Measurements from ENCODE around the gene PAQR5.
"Not testable (repeated sequence)": the region's sequence is repeated elsewhere in the genome, so short reads cannot be mapped to it uniquely, and the experiment has no call there.

Gene PAQR5

DNA sequence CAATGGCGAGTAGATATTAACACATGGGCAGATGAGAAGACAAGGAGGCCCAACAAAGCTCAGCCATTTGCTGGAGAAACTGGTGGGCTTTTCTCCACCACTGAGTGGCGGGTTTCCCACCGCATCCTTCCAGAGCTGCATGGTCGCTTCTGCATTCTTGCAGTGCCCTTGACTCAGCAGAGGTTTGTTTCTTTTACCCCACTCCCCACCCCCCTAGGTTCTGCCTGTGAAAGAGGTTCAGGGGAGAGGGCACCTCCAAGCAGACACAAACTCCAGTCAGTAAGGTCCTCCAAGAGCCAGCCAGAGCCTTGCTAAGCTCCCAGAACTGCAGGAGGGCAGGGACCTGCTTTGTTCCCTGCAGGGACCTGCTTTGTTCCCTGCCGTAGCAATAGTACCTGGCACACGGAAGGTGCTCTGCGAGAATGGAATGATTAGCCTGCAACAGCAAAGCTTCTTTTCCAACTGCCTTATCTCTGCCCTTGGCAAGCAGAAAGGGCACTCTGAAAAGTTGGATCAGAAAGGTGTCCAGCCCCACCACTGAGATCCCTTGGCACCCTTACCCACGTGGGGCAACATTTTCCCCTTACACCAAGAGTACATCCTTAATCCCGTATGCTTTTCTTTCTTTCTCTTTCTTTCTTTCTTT, 1.4 kb downstream of the PAQR5 start:
- H3K9ac ChIP-seq (ENCODE audit: low read depth, low read length, poor library complexity, severe bottlenecking), result no peak overlapping the region
- H3K4me3 ChIP-seq (ENCODE audit: low read length, poor library complexity, severe bottlenecking), result no peak overlapping the region
- TF ChIP-seq EZH2phosphoT487 (IDR thresholded peaks at IDR 0.05; ENCODE audit: borderline replicate concordance), result no peak
- TF ChIP-seq, protein P1, sequence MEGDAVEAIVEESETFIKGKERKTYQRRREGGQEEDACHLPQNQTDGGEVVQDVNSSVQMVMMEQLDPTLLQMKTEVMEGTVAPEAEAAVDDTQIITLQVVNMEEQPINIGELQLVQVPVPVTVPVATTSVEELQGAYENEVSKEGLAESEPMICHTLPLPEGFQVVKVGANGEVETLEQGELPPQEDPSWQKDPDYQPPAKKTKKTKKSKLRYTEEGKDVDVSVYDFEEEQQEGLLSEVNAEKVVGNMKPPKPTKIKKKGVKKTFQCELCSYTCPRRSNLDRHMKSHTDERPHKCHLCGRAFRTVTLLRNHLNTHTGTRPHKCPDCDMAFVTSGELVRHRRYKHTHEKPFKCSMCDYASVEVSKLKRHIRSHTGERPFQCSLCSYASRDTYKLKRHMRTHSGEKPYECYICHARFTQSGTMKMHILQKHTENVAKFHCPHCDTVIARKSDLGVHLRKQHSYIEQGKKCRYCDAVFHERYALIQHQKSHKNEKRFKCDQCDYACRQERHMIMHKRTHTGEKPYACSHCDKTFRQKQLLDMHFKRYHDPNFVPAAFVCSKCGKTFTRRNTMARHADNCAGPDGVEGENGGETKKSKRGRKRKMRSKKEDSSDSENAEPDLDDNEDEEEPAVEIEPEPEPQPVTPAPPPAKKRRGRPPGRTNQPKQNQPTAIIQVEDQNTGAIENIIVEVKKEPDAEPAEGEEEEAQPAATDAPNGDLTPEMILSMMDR (conservative IDR thresholded peaks at IDR 0.05; ENCODE audit: low read length), result no peak
- no peak overlapping the region for H3K4me2 ChIP-seq (ENCODE audit: low read depth, low read length, poor library complexity, severe bottlenecking)
- H3K4me1 ChIP-seq (ENCODE audit: insufficient read depth, low read length, poor library complexity, severe bottlenecking), result no peaks in the 10 kb centered on the region
- H3K9me2 ChIP-seq (replicated peaks; ENCODE audit: low read depth, low read length), result no peaks in the 10 kb centered on the region
- H3K9me3 ChIP-seq (ENCODE audit: insufficient read depth, low read depth, low read length), result no peaks in the 10 kb centered on the region
- no peaks in the 10 kb centered on the region for H3K79me2 ChIP-seq (ENCODE audit: insufficient read depth, low read length)
- H3K27me3 ChIP-seq (ENCODE audit: insufficient read depth, low read length, poor library complexity, severe bottlenecking), result no peaks in the 10 kb centered on the region
- no peaks in the 10 kb centered on the region for H3F3A ChIP-seq (ENCODE audit: low read depth)
- H4K20me1 ChIP-seq (ENCODE audit: insufficient read depth, low read length, poor library complexity, severe bottlenecking), result no peaks in the 10 kb centered on the region
- H2AFZ ChIP-seq (ENCODE audit: low read length), result no peak overlapping the region
- H3K36me3 ChIP-seq (ENCODE audit: insufficient read depth, low read length), result no peaks in the 10 kb centered on the region

DNA sequence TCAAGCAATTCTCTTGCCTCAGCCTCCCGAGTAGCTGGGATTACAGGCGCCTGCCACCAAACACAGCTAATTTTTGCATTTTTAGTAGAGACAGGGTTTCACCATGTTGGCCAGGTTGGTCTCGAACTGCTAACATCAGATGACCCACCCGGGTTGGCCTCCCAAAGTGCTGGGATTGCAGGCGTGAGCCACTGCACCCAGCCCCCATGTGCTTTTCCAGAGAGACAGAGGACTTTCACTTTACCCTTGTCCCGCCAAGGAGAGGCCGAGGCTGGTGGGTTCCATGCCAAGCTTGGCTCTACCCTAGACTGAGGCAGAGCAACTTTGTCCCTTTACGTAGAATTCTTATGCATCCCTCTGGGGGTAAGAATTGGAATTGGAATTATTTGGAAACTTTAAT, 2.4 kb downstream of the PAQR5 start:
- not testable (repeated sequence) for H3F3A ChIP-seq (ENCODE audit: low read depth); H3K9ac ChIP-seq (ENCODE audit: low read depth, low read length, poor library complexity, severe bottlenecking); H2AFZ ChIP-seq (ENCODE audit: low read length); H3K36me3 ChIP-seq (ENCODE audit: insufficient read depth, low read length); H3K9me2 ChIP-seq (replicated peaks; ENCODE audit: low read depth, low read length); H3K9me3 ChIP-seq (ENCODE audit: insufficient read depth, low read depth, low read length); H3K4me3 ChIP-seq (ENCODE audit: low read length, poor library complexity, severe bottlenecking); H3K4me2 ChIP-seq (ENCODE audit: low read depth, low read length, poor library complexity, severe bottlenecking); H4K20me1 ChIP-seq (ENCODE audit: insufficient read depth, low read length, poor library complexity, severe bottlenecking); H3K79me2 ChIP-seq (ENCODE audit: insufficient read depth, low read length); H3K27me3 ChIP-seq (ENCODE audit: insufficient read depth, low read length, poor library complexity, severe bottlenecking); H3K4me1 ChIP-seq (ENCODE audit: insufficient read depth, low read length, poor library complexity, severe bottlenecking)

DNA sequence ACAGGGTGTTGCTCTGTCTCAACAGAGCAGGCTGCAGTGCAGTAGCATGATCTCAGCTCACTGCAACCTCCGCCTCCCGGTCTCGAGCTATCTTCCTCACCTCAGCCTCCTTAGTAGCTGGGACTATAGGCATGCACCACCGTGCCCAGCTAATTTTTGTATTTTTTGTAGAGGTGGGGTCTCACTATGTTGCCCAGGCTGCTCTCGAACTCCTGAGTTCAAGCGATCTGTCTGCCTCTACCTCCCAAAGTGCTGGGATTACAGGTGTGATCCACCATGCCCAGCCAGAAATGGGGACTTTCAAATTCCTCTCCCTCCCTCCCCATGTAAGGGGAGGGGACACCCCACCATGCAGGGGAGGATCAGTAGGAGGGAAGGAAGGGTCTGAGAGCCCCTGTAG, 3.4 kb downstream of the PAQR5 start:
- not testable (repeated sequence) for H3K4me2 ChIP-seq (ENCODE audit: low read depth, low read length, poor library complexity, severe bottlenecking); H3K9me2 ChIP-seq (replicated peaks; ENCODE audit: low read depth, low read length); H3F3A ChIP-seq (ENCODE audit: low read depth); H2AFZ ChIP-seq (ENCODE audit: low read length); H3K4me3 ChIP-seq (ENCODE audit: low read length, poor library complexity, severe bottlenecking); H3K4me1 ChIP-seq (ENCODE audit: insufficient read depth, low read length, poor library complexity, severe bottlenecking); H3K36me3 ChIP-seq (ENCODE audit: insufficient read depth, low read length); H4K20me1 ChIP-seq (ENCODE audit: insufficient read depth, low read length, poor library complexity, severe bottlenecking); H3K27me3 ChIP-seq (ENCODE audit: insufficient read depth, low read length, poor library complexity, severe bottlenecking); H3K9me3 ChIP-seq (ENCODE audit: insufficient read depth, low read depth, low read length); H3K79me2 ChIP-seq (ENCODE audit: insufficient read depth, low read length); H3K9ac ChIP-seq (ENCODE audit: low read depth, low read length, poor library complexity, severe bottlenecking)

DNA sequence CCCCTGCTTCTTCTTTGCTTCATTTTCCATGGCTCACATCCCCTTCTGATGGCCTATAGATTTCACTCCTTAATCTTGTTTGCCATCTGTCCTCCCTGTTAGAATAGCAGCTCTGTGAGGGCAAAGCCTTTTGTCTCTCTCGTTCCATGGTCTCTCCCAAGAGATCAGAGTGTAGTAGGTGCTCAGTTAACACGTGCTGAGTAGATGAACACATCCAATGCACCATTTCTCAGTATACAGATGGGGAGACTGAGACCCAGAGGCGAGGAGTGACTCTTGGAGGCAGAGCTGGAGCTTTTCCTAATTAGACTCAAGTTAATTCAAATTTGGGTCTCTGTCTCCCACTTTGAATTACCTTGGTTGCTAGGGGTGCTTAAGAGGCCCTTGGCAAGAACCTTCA, 4.2 kb downstream of the PAQR5 start:
- no peaks in the 10 kb centered on the region for H3K4me1 ChIP-seq (ENCODE audit: insufficient read depth, low read length, poor library complexity, severe bottlenecking)
- no peak overlapping the region for H3K9ac ChIP-seq (ENCODE audit: low read depth, low read length, poor library complexity, severe bottlenecking)
- no peaks in the 10 kb centered on the region for H3F3A ChIP-seq (ENCODE audit: low read depth)
- H3K36me3 ChIP-seq (ENCODE audit: insufficient read depth, low read length), result no peaks in the 10 kb centered on the region
- no peaks in the 10 kb centered on the region for H3K9me3 ChIP-seq (ENCODE audit: insufficient read depth, low read depth, low read length)
- H3K4me2 ChIP-seq (ENCODE audit: low read depth, low read length, poor library complexity, severe bottlenecking), result no peak overlapping the region
- no peak overlapping the region for H3K4me3 ChIP-seq (ENCODE audit: low read length, poor library complexity, severe bottlenecking)
- no peaks in the 10 kb centered on the region for H3K9me2 ChIP-seq (replicated peaks; ENCODE audit: low read depth, low read length)
- no peaks in the 10 kb centered on the region for H4K20me1 ChIP-seq (ENCODE audit: insufficient read depth, low read length, poor library complexity, severe bottlenecking)
- H3K27me3 ChIP-seq (ENCODE audit: insufficient read depth, low read length, poor library complexity, severe bottlenecking), result no peaks in the 10 kb centered on the region
- no peaks in the 10 kb centered on the region for H3K79me2 ChIP-seq (ENCODE audit: insufficient read depth, low read length)
- TF ChIP-seq, protein P1 (conservative IDR thresholded peaks at IDR 0.05; ENCODE audit: low read length), result no peak
- TF ChIP-seq EZH2phosphoT487 (IDR thresholded peaks at IDR 0.05; ENCODE audit: borderline replicate concordance), result no peak
- no peak overlapping the region for H2AFZ ChIP-seq (ENCODE audit: low read length)

Measured in Loucy (cell line).